A172 (cell line): Measurements from ENCODE around the gene RPL7L1. TPM values are rescaled to one million over a fixed set of nuclear protein-coding genes. Genes with fewer than 3 reads are reported as not detected.

ENCODE experiments used
- DNase-seq: peaks from one replicate; pipeline ENCODE4 v3.0.0-alpha.2; 2015; ENCODE audit warnings: low spot score
- total RNA-seq: library from RNA; depleted of rRNA; stranded (reverse); fragments of >200 nt; shearing (Covaris generic); gene quantifications from 2 replicates; pipeline ENCODE4 v1.2.3, GENCODE V29; 2014; rRNA removed

The RPL7L1 gene
- total RNA-seq, 1 experiment from 2014 or later, result 104 TPM

DNA sequence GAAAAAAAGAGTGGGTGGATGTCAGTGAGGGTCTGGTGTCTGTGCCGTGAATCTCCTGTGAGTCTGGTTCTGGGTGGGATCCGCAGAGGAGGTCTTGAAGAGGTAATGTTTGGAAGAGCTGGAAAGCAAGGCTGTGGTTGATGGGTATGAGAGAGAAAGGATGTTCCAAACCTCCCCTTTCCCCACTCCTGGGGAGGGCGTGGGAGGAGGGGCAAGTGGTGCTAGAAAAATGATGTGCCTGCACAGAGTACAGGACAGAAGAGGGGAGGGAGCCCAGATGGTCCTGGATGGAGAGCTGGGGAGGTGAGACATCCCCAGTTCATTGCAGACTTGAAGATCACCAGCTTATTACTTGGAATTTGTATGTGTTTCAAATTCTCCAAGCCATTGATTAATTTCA is 53.0 kb downstream of the RPL7L1 start:
- no peak for DNase-seq

GRCh38 chr6:42933205-42933604 is 53.8 kb downstream of the RPL7L1 start:
- DNase-seq, result no peak

- no peak for DNase-seq
Observed at GRCh38 chr6:42935322-42935721, 55.9 kb downstream of the RPL7L1 start.

GRCh38 chr6:42936398-42936797 is 57.0 kb downstream of the RPL7L1 start:
- no peak for DNase-seq

DNA sequence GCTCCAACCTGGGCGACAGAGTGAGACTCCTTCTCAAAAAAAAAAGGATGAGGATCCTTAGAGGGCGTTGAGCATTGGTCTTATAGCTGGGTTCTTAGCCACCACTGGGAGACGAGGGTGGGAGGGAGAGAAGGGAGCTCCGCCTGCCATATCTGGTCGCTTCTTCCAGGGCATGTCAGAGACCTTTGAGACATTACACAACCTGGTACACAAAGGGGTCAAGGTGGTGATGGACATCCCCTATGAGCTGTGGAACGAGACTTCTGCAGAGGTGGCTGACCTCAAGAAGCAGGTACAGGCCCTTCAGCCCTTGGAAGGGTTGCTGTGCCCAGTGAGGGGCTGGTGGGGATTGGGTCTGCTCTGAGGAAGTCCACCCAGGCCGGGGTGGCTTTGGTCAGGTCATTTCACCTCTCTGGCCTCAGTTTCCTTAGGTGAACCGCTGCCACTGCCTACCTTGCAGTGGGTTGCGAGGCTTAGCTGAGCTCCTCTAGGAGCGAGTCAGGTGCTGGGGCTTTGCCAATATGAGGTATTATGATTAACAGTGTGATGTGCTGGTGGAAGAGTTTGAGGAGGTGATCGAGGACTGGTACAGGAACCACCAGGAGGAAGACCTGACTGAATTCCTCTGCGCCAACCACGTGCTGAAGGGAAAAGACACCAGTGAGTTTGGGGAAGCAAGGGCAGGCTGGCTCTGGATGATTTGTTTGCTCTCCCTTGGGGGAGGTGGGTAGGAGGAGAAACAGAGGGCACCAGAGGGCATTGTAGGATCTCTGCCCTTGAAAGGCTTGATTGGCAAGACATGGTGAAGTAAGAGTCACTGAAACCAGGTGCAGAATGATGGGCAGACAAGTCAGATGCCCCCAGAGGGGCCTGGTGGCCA is 58.4 kb downstream of the RPL7L1 start:
- no peak for DNase-seq

- no peak for DNase-seq
Observed at GRCh38 chr6:42938428-42938796, 59.0 kb downstream of the RPL7L1 start.

GRCh38 chr6:42938987-42939809 is 59.8 kb downstream of the RPL7L1 start:
- no peak for DNase-seq

Other genes with a start within 250 kb of the RPL7L1 start
- not detected in 2 replicates for gene PRPH2, start 157.0 kb upstream of the RPL7L1 start, total RNA-seq
- 44.7 and 50.0 TPM in 2 replicates for gene TBCC, start 133.5 kb upstream of the RPL7L1 start, total RNA-seq
- 3.7 and 3.9 TPM in 2 replicates for gene BICRAL, start 97.6 kb upstream of the RPL7L1 start, total RNA-seq
- not detected in 2 replicates for gene PTCRA, start 36.4 kb downstream of the RPL7L1 start, total RNA-seq
- 33.8 and 36.3 TPM in 2 replicates for gene CNPY3, start 49.9 kb downstream of the RPL7L1 start, total RNA-seq
- gene GNMT, start 81.1 kb downstream of the RPL7L1 start, total RNA-seq, result 0.24 TPM in 1 of 2 replicates, not detected in the other
- gene PEX6, start 99.6 kb downstream of the RPL7L1 start, total RNA-seq, result 8.2 and 9.4 TPM in 2 replicates
- gene PPP2R5D, start 105.0 kb downstream of the RPL7L1 start, total RNA-seq, result 38.9 and 48.5 TPM in 2 replicates
- 134 and 144 TPM in 2 replicates for gene MEA1, start 134.3 kb downstream of the RPL7L1 start, total RNA-seq
- gene KLHDC3, start 134.6 kb downstream of the RPL7L1 start, total RNA-seq, result 75.3 and 90.8 TPM in 2 replicates
- 111 and 121 TPM in 2 replicates for gene RRP36, start 142.0 kb downstream of the RPL7L1 start, total RNA-seq
- gene CUL7, start 174.2 kb downstream of the RPL7L1 start, total RNA-seq, result 22.5 and 24.7 TPM in 2 replicates
- 29.9 and 30.7 TPM in 2 replicates for gene MRPL2, start 179.8 kb downstream of the RPL7L1 start, total RNA-seq
- gene KLC4, start 180.0 kb downstream of the RPL7L1 start, total RNA-seq, result 17.0 and 19.0 TPM in 2 replicates
- 82.3 and 84.6 TPM in 2 replicates for gene PTK7, start 196.7 kb downstream of the RPL7L1 start, total RNA-seq